Left cardiac atrium (tissue), 4 donors: ENCODE data around the gene NUP37. TPM values are rescaled to one million over a fixed set of nuclear protein-coding genes. Genes with fewer than 3 reads are reported as not detected.
A peak's percentile ranks its signal among the peaks of the same experiment; 100 is the strongest.
"Not testable (repeated sequence)": the region's sequence is repeated elsewhere in the genome, so short reads cannot be mapped to it uniquely, and the experiment has no call there.

Source experiments
- ATAC-seq, 2 donors: fragments of 200-7000 bp; cut with Tn5 transposase; one replicate each; pipeline ENCODE4 v1.9.1; 2020; ENCODE audit warnings: mild to moderate bottlenecking in 2 of 2, moderate library complexity in 2 of 2
- DNase-seq: peaks from one replicate; pipeline ENCODE4 v3.0.0-alpha.2; 2020
- intact Hi-C, 2 donors: fragments of 100-400 bp; cut with DNase I; formaldehyde crosslinking; loops; one replicate each; pipeline versions ENCODE4 v1.14.1 to v1.15.1; 2022 to 2023
- total RNA-seq, 2 donors: library from RNA; stranded (reverse); fragmentation: NEBNext Ultra II Directional; extraction: Animal tissue kit (Norgen Biotek cat#: 25700); gene quantifications; one replicate each; pipeline ENCODE4 v1.2.1, GENCODE V29; 2021
- donor health status: DM: no; HTN: yes; CAD: no.
- donor health status: DM: no; HTN: yes; CAD: no; lungs with severe emphysema.
- donor health status: DM: yes; HTN: yes; CAD: no.
- donor health status: Dilated cardiomyopathy.

NUP37 gene
- total RNA-seq, 2 donors from 2014 or later: 14.8 to 16.5 TPM

DNA sequence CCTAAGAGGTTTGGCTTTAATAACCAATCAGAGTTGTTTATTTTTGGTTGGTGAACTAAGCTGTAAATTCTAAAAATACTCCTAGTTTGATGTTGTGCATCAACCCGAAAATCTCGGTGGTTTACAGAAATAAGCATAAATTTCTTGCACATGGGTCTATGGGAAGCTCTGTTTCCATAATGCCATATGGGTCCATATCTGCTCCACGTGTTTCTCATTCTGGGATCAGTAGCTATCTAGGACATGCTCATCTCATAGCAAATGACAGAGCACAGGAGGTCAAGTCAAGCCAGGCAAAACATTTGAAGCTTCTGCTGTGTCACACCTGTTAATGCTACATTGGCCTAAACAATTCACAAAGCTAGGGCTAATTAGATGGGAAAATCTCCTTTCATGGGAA is 23.1 kb downstream of the NUP37 start:
- intact Hi-C loops: loop anchor here in 1 of 2 donors (10.0 kb wide), 1 partner anchor 668 kb away; no protein-coding TSS in a partner anchor
- ATAC-seq (no peak), DNase-seq (no peak)

DNA sequence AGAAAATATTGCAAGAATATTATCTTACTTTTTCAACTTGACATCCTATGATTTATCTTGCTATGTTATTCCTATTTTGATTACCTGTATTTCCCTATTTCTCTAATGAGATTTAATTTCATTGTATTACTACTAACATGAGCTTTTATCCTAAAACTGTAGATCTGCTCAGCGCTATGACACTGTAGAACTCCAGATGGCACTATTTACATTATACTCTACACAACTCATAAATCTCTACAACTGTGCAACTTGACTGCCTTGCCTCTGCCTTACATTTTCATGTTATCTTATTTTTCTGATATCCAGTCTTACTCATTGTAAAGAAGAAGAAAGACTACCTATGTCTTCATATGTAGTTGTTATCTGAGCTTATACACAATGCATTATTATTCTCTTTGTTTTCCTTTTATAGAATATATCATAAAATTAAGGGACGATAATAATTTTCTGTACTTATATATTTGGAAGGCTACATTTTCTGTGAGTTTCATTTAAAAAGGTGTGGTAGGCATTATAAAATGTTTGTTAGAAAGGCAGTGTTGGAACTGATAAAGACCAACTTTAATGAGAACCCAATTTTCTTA is 24.1 kb downstream of the NUP37 start:
- ATAC-seq: no peak
- intact Hi-C loops: loop anchor here in 1 of 2 donors (10.0 kb wide), 1 partner anchor 669 kb away; no protein-coding TSS in a partner anchor

GRCh38 chr12:102093319-102093718 is 26.6 kb downstream of the NUP37 start:
- intact Hi-C loops: loop anchor here in 1 of 2 donors (10.0 kb wide), 1 partner anchor 671 kb away; no protein-coding TSS in a partner anchor
- ATAC-seq: no peak
- DNase-seq: no peak

More for the DNA sequence above, 24.1 kb downstream of the NUP37 start:
- no peak for DNase-seq

DNA sequence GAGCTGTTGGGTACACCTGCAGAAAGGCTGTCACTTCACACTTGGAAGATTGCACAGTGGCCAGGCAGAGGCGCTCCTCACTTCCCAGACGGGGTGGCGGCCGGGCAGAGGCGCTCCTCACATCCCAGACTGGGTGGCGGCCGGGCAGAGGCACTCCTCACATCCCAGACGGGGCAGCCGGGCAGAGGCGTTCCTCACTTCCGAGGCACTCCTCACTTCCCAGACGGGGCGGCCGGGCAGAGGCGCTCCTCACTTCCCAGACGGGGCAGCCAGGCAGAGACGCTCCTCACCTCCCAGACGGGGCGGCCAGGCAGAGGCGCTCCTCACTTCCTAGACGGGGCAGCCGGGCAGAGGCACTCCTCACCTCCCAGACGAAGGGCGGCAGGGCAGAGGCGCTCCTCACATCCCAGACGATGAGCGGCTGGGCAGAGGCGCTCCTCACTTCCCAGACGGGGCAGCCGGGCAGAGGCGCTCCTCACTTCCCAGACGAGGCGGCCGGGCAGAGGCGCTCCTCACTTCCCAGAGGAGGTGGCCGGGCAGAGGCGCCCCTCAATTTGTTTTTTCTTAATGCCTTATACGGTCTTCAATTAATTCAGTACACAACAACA is 30.6 kb downstream of the NUP37 start:
- DNase-seq, ATAC-seq, intact Hi-C loops: not testable (repeated sequence)

- intact Hi-C loops: no loop called here
- ATAC-seq: no peak
Observed at GRCh38 chr12:102080842-102081241, 39.1 kb downstream of the NUP37 start.

DNA sequence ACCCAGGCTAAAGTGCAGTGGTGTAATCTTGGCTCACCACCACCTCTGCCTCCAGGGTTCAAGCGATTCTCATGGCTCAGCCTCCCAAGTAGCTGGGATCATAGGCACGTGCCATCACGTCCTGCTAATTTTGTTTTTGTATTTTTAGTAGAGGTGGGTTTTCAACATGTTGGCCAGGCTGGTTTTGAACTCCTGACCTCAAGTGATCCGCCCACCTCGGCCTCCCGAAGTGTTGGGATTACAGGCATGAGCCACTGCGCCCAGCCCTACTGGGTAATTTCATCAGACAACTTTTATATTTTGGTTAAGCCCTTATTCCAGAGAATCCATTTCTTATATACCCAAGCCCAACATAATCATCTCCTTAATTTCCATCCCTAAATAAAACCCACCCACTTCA is 47.8 kb downstream of the NUP37 start:
- intact Hi-C loops, ATAC-seq, DNase-seq: not testable (repeated sequence)

More at GRCh38 chr12:102080842-102081241, 39.1 kb downstream of the NUP37 start:
- DNase-seq: no peak

DNA sequence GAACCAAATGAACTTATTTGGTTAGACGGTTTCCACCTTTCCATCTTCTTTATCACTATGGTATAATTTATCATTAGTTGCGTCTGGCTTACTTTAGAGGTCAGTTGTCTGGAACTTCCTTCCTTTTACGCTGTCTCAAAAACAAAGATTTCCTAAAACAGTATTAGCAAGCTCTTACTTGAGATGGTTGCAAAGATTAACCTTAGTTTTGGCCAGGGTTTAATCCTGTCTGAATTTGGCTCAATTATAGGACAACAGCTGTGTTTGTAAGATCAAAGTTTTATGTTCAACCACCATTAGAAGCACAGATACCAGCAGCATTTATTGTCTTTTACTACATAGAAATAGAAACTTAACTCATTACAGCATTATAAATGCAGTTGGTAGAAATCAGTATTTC is 50.2 kb downstream of the NUP37 start:
- intact Hi-C loops: loop anchor here in 1 of 2 donors (10.0 kb wide), 1 partner anchor 135 kb away; no protein-coding TSS in a partner anchor
- ATAC-seq (no peak), DNase-seq (no peak)

- ATAC-seq: no peak
- intact Hi-C loops: loop anchor here in 1 of 2 donors (10.0 kb wide), 1 partner anchor 133 kb away; no protein-coding TSS in a partner anchor
- no peak for DNase-seq
Observed at GRCh38 chr12:102067574-102068258, 52.2 kb downstream of the NUP37 start.

DNA sequence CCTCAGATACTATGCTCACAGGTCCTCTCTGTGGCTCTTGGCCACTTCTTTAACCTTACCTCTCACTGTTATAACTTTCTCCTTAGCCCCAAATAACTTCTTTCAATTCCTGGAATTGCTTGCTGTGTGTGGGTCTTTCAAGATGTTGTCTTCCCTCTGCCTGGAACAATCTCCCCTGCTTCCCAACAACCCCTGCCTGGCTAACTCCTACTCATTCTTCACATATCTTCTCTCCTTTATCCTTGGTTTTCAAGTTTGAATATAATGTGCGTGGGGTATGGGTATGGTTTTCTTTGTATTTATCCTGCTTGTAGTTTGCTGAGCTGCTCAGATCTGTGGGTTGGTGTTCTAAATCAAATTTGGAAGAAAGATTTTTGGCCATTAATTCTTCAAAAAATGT is 55.4 kb downstream of the NUP37 start:
- ATAC-seq: no peak
- intact Hi-C loops: loop anchor here in 1 of 2 donors (5.0 to 10.0 kb wide), 2 partner anchors 58 to 130 kb away; partner anchors contain the start of genes NUP37 and PARPBP
- no peak for DNase-seq

GRCh38 chr12:102063069-102063468 is 56.8 kb downstream of the NUP37 start:
- DNase-seq: no peak
- no peak for ATAC-seq
- intact Hi-C loops: loop anchor here in 1 of 2 donors (5.0 to 10.0 kb wide), 2 partner anchors 59 to 128 kb away; partner anchors contain the start of genes NUP37 and PARPBP

GRCh38 chr12:102062419-102062806 is 57.5 kb downstream of the NUP37 start:
- intact Hi-C loops: loop anchor here in 1 of 2 donors (5.0 to 10.0 kb wide), 2 partner anchors 60 to 128 kb away; partner anchors contain the start of genes NUP37 and PARPBP
- DNase-seq: no peak
- no peak for ATAC-seq

- intact Hi-C loops: loop anchor here in 1 of 2 donors (5.0 to 10.0 kb wide), 2 partner anchors 61 to 127 kb away; partner anchors contain the start of genes NUP37 and PARPBP
- peak; percentile 97 for DNase-seq
Observed at GRCh38 chr12:102061560-102062418, 58.1 kb downstream of the NUP37 start, which contains the start of gene WASHC3. Gene WASHC3 (minus strand): TSS chr12:102061991. CDS start chr12:102061962, 29 bp downstream.

GRCh38 chr12:102061096-102061559 is 58.8 kb downstream of the NUP37 start:
- peak; percentile 11 to 18 for ATAC-seq
- intact Hi-C loops: loop anchor here in 1 of 2 donors (5.0 to 10.0 kb wide), 2 partner anchors 61 to 126 kb away; partner anchors contain the start of genes NUP37 and PARPBP

More at GRCh38 chr12:102061560-102062418, 58.1 kb downstream of the NUP37 start, which contains the start of gene WASHC3:
- ATAC-seq: peak; percentile 100

GRCh38 chr12:102059343-102059742 is 60.6 kb downstream of the NUP37 start:
- no peak for DNase-seq
- ATAC-seq: no peak
- intact Hi-C loops: no loop called here

More at GRCh38 chr12:102061096-102061559, 58.8 kb downstream of the NUP37 start:
- no peak for DNase-seq

DNA sequence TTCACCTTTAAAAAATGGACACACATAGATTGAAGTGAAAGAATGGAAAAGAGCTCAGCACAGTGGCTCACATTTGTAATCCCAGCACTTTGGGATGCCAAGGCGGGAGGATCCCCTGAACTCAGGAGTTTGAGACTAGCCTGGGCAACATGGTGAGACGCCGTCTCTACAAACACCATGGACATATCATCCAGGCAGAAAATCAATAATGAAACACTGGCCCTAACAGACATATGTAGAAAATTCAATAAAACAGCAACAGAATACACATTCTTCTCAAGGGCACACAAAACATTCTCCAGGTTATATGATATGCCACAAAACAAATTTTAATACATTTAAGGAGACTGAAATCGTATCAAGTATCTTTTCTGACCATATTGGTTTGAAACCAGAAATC is 65.6 kb downstream of the NUP37 start:
- intact Hi-C loops: no loop called here
- no peak for DNase-seq
- no peak for ATAC-seq

DNA sequence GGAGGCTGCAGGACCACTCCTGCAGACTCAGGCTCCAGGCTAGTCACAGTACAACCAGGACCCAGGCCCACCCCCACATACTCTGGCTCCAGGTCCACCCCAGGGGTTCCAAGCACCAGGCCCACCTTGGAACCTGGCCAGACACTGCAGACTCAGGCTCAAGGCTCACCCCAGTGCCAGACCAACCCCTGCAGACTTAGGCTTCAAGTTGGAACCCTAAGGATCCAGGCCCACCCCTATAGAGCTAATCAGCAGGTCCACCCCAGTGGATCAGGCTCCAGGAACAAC is 66.9 kb downstream of the NUP37 start:
- intact Hi-C loops: no loop called here
- ATAC-seq: no peak
- DNase-seq: peak; percentile 18

DNA sequence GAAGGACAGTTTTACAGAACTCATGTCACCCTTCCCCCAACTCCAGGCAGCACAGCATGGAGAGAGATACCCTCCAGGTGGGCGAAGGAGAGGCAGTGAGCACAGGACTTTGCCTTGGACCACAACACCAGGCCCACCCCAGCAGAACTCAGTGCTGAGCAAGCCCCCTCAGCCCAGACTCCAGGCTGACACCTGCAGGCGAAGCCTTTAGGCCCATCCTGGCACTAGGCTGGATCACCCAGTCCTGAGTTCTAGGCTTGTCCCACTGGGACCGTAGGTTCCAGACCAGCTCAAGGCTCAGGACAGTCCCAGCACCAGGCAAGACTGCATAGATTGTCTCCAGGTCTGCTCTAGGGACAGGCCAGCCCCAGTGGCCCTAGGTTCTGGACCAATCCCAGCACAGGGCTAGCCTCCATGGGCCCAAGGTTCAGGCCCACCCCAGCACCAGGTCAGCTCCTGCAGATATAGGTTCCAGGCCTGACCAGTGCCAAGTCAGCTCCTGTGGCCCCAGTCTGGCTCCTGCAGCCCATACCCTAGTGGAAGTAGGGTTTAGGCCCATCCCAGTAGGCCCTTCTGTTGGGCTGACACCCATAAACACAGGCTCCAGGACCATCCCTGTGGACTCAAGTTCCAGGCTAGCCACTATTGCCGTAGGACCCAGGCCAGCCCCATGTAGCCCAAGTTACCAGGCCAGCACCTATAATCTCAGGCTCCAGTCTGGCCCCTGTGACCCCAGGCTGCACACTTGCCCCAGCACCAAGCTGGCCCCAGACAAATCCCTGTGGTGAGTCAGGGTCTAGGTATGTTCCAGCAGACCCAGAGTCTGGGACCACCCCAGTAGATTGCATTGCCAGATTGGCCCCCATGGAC is 67.5 kb downstream of the NUP37 start:
- intact Hi-C loops: no loop called here
- ATAC-seq (peak in 1 of 2 donors; percentile 24), DNase-seq (peak; percentile 12)
